Measurements from ENCODE around the gene IL3. TPM values are rescaled to one million over a fixed set of nuclear protein-coding genes. Genes with fewer than 3 reads are reported as not detected.

IL3 gene
- total RNA-seq, 1 experiment from 2014 or later: not detected

- BruUV-seq (replicated peaks): no TSS peak
- DNase-seq: peak in 1 of 2 experiments; percentile 22
- TF ChIP-seq CTCF (IDR thresholded peaks at IDR 0.05; ENCODE audit: insufficient read depth in 1 of 2, low read depth in 1 of 2, low read length in 1 of 2, severe bottlenecking in 1 of 2, unreplicated experiment in 1 of 2): no peak
- peaks cover 6% of the 10 kb centered on the region for H3K36me3 Mint-ChIP-seq (ENCODE audit: insufficient read depth, unreplicated experiment)
- no peak overlapping the region for H3K4me3 ChIP-seq (ENCODE audit: low read depth, low read length)
- no peaks in the 10 kb centered on the region for H3K4me1 ChIP-seq
- H3K9me3 Mint-ChIP-seq (ENCODE audit: unreplicated experiment): no peaks in the 10 kb centered on the region
- no peaks in the 10 kb centered on the region for H3K27me3 ChIP-seq (replicated peaks; ENCODE audit: control insufficient read depth, insufficient read depth, low read length)
- no peaks in the 10 kb centered on the region for H3K4me1 Mint-ChIP-seq (ENCODE audit: low read depth, unreplicated experiment)
- no peak overlapping the region for H3K4me3 Mint-ChIP-seq (ENCODE audit: unreplicated experiment)
- H3K27ac Mint-ChIP-seq (ENCODE audit: unreplicated experiment): no peak overlapping the region
- H3K9me3 ChIP-seq: no peaks in the 10 kb centered on the region
- peaks cover 15% of the 10 kb centered on the region for H3K27me3 Mint-ChIP-seq (ENCODE audit: insufficient read depth, unreplicated experiment)
- intact Hi-C loops (cut with micrococcal nuclease; ENCODE audit: unreplicated experiment): no loop called here
- POLR2A ChIA-PET: no interaction called here
- CTCF ChIA-PET: no interaction called here
- no peaks in the 10 kb centered on the region for H3K36me3 ChIP-seq (ENCODE audit: control insufficient read depth, insufficient read depth, low read length)
Measured at GRCh38 chr5:132049093-132049492, 11.4 kb upstream of the IL3 start.

- ChIA-PET CTCF (interaction anchor here (0.5 kb wide), 1 partner anchor 293 kb away, joined by 3 read pairs; no protein-coding TSS in a partner anchor), POLR2A (no interaction called here)
- no TSS peak for BruUV-seq (replicated peaks)
- no peaks in the 10 kb centered on the region for H3K9me3 Mint-ChIP-seq (ENCODE audit: unreplicated experiment)
- intact Hi-C loops (cut with micrococcal nuclease; ENCODE audit: unreplicated experiment): no loop called here
- no peak for TF ChIP-seq CTCF (IDR thresholded peaks at IDR 0.05; ENCODE audit: insufficient read depth in 1 of 2, low read depth in 1 of 2, low read length in 1 of 2, severe bottlenecking in 1 of 2, unreplicated experiment in 1 of 2)
- Histone ChIP-seq H3K4me1 (no peaks in the 10 kb centered on the region), H3K9me3 (no peaks in the 10 kb centered on the region), H3K27me3 (replicated peaks; ENCODE audit: control insufficient read depth, insufficient read depth, low read length) (no peaks in the 10 kb centered on the region), H3K4me3 (ENCODE audit: low read depth, low read length) (no peak overlapping the region), H3K36me3 (ENCODE audit: control insufficient read depth, insufficient read depth, low read length) (no peaks in the 10 kb centered on the region)
- H3K27me3 Mint-ChIP-seq (ENCODE audit: insufficient read depth, unreplicated experiment): peaks cover 15% of the 10 kb centered on the region
- peaks cover 6% of the 10 kb centered on the region for H3K36me3 Mint-ChIP-seq (ENCODE audit: insufficient read depth, unreplicated experiment)
- no peak overlapping the region for H3K27ac Mint-ChIP-seq (ENCODE audit: unreplicated experiment)
- no peaks in the 10 kb centered on the region for H3K4me1 Mint-ChIP-seq (ENCODE audit: low read depth, unreplicated experiment)
- no peak overlapping the region for H3K4me3 Mint-ChIP-seq (ENCODE audit: unreplicated experiment)
- no peak for DNase-seq
Measured at GRCh38 chr5:132049559-132049958, 10.9 kb upstream of the IL3 start.

- no peaks in the 10 kb centered on the region for H3K4me1 ChIP-seq
- no peak overlapping the region for H3K4me3 ChIP-seq (ENCODE audit: low read depth, low read length)
- no peak for DNase-seq
- ChIA-PET CTCF (no interaction called here), POLR2A (no interaction called here)
- Mint-ChIP-seq H3K4me3 (ENCODE audit: unreplicated experiment) (no peak overlapping the region), H3K9me3 (ENCODE audit: unreplicated experiment) (no peaks in the 10 kb centered on the region), H3K27me3 (ENCODE audit: insufficient read depth, unreplicated experiment) (peaks cover 15% of the 10 kb centered on the region), H3K27ac (ENCODE audit: unreplicated experiment) (no peak overlapping the region), H3K4me1 (ENCODE audit: low read depth, unreplicated experiment) (no peaks in the 10 kb centered on the region), H3K36me3 (ENCODE audit: insufficient read depth, unreplicated experiment) (peaks cover 6% of the 10 kb centered on the region)
- no peaks in the 10 kb centered on the region for H3K27me3 ChIP-seq (replicated peaks; ENCODE audit: control insufficient read depth, insufficient read depth, low read length)
- TF ChIP-seq CTCF (IDR thresholded peaks at IDR 0.05; ENCODE audit: insufficient read depth in 1 of 2, low read depth in 1 of 2, low read length in 1 of 2, severe bottlenecking in 1 of 2, unreplicated experiment in 1 of 2): no peak
- H3K36me3 ChIP-seq (ENCODE audit: control insufficient read depth, insufficient read depth, low read length): no peaks in the 10 kb centered on the region
- no TSS peak for BruUV-seq (replicated peaks)
- H3K9me3 ChIP-seq: no peaks in the 10 kb centered on the region
- intact Hi-C loops (cut with micrococcal nuclease; ENCODE audit: unreplicated experiment): no loop called here
Measured at GRCh38 chr5:132050136-132050535, 10.3 kb upstream of the IL3 start.
